Stimulated activated CD4-positive, alpha-beta T cell treated with anti-CD3 and anti-CD28 coated beads, Interleukin-4, amount 100 ng/mL, for 1 hour (primary cell): ENCODE measurements around the gene CCDC192.

ENCODE experiments used
- DNase-seq: peaks from one replicate; pipeline ENCODE4 v3.0.0-alpha.2; 2020

The CCDC192 gene

DNA sequence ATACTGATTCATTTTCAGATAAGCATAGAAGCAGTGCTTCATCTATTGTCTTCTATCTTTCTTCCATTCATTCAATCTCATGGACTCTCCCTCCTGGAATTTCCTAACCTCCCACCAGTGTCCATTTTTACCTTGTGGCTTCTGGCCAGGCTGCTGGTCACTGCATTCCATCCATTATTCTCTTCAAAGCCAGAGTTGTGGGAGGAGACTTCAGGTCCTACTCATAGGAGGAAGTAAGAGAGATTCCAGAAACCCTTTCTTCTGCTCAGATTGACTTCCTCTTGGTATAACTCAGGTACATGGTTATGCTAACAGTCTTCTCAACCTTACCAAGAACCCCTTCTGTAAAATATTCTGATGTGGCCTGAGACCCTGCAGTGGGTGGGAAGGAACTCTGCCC is 227.1 kb downstream of the CCDC192 start:
- no peak for DNase-seq

DNA sequence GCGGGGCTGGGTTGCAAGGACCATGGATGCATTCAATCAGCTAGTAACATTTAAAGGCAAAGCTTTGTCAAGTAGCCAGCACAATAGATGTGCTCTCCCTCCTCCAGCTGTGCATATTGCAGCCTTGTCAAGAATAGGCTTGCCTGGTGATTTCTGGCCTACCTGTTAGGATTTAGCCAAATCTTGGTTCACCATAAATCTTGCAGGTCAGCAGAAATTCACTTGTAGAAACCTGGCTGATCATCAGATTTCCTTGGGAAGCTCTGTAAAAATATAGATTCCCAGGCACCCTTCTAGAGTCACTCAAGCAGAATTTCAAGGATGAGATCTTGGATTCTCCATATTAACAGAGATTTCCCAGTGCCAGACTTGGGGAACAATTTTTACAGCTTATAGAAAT is 228.2 kb downstream of the CCDC192 start:
- no peak for DNase-seq

DNA sequence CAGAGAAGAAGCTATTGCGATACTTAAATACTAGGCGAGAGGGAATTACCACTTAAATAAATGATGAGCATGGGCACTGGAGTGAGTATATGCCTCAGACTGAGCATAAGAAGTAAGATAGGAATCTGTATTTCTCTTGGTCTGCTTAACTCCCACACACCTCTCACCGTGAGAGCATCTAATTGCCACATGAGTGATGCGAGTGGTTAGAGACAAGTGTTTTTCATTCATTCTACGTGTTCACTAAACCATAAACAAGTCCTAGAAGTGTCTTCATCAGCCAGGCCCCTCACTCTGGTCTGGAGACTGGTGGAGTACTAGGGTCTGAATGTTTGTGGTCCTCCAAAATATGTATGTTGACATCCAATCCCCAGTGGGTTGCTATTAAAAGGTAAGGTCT is 230.2 kb downstream of the CCDC192 start:
- DNase-seq, result no peak

DNA sequence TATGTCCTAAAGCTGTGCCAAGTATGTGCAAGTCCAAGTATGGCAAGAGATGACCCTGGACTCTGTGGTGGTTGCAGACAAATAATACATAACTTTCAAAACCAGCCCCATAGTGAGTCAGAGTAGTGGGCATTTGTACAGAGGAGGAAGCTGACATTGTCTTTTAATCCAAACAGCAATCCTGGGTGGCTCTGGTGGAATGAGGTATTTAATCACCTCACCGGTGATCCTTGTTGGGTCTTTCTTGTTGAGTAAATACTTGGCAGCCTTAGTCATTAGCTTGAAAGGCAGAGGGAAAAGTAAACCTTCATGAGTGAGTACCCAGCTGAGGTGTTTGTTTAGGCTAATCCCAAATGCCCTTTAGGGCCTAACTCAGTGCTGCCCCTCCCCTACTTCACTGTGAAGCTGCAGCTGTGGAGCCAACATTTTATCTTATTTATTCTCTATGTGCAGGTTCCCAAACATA is 231.6 kb downstream of the CCDC192 start:
- DNase-seq, result no peak

DNA sequence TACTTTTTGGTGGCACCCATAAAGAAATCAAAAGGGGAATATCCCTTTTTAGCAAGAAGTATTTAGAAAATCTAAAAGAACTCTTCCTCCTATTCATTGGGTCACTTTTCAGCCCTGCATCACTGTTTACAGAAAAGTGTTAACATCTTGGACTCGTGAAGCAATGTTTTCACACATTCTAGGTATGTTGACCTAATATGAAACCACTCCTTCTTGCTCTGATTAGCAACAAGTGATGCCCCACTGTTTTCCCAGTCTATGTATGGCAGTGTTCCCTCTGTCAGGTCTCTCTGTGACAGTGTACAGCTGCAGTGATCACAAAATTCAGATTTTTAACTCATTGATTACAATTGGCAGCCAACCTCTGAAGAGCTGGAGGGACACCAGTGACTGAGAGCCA is 232.2 kb downstream of the CCDC192 start:
- DNase-seq, result no peak

DNA sequence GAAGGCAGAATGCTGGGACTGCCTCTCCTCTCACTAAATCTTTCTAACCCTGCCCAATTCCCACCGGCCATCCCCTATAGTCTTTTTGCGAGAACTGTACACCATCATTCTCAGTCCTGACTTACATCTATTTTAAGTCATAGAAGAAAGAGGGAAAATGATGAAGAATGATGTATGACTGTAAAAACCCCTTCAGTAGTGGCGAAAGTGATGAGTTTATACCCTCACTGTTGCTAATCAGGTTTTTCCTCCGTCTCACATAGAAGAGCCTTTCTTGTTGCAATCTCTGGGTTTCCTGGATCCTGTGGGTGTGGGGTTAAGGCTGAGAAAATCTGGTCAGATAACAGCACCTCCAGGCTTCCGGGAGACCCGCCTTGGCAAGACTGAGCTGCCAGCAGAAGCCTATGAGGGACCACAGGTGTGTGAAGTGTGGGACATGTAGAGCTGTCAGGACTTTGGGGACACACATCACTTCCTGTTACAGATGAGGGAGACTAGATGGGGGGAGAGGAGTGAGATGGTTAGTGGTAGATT is 233.3 kb downstream of the CCDC192 start:
- no peak for DNase-seq

DNA sequence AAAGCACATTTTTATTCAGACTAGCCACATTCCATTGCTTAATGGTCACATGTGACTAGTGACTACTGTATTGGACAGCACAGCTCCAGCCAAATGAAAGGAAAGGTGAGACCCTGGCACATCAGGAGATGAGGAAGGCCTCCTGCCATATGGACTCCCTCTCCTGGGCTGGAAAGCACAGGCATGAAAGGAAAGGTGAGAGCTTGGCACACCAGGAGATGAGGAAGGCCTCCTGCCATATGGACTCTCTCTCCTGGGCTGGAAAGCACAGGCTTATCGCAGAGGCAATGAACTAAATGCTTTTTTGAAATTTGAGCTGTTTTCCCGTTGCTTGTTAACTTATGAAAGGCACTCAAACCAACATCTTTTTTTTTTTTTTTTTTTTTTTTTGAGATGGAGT is 235.6 kb downstream of the CCDC192 start:
- no peak for DNase-seq

DNA sequence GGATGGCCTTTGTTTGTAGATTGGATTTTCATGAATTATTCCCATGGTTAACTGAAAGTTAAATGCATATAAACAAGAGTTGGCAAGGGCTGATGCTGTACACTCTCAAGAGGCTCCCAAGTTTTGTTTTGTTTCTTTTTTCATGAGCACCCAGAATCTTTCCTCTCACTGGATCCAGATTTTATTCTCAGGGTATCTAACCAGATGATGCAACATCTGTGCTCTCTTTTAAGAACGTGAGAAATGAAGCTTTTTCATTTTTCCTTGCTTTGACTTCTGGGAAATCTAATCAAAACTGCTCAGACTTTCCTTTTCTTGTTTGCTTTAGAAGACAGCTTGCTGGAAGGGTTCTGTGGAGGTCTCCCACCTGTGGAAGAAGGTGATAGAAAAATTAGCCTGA is 237.7 kb downstream of the CCDC192 start:
- no peak for DNase-seq

DNA sequence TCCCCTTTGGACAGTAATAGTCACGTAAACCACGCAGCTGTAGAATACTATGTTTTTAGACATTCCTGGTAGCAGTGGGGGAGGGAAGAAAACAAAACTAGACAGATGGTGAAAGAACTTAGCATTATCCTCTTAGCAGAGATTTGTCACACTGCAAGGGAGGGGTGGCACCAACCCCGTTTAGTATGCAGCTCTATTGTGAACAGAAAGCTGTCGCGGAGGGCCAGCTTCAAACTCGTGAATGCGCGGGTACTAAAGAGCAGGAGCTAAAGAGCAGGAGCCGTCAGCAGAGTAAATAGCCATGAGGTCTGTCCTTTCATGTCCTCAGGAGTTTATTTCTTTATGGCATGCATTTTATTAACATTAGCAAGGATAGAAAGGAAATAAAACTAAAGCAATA is 238.5 kb downstream of the CCDC192 start:
- DNase-seq, result no peak

DNA sequence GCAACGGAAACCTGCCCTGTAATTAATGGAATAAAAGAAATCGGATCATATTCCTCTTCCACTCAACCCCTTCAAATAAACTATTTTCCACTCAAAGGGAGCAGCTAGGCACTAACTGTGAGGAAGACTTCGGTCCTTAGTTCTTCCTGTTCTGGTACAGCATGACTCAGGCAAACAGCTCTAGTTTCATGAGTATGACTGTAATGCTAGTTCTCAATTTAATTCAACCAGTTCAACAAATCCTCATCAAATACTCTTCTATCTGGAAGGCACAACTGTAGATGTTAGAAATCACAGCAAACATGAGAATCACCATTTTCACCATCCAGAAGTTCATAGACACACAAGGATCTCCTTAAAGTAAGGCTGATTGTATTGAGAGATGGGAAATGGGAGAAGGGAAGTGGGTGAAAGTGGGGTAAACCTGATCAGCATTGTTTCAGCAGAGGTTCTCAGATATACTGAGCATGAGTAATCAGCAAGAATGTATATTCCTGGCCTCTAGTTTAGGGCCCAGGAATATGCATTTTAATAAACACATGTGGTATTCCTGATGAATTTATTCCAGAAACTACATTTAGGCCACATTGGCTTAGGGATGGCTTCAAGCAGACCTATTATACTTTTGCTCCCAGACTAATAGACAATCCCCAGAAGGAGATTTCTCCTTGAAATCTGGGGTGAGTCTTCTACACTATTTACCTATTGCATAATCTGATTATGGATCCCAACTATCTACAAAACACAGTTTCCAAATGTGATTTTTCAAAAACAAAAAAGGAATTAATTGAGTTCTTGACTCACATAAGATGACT is 239.3 kb downstream of the CCDC192 start:
- DNase-seq, result no peak

DNA sequence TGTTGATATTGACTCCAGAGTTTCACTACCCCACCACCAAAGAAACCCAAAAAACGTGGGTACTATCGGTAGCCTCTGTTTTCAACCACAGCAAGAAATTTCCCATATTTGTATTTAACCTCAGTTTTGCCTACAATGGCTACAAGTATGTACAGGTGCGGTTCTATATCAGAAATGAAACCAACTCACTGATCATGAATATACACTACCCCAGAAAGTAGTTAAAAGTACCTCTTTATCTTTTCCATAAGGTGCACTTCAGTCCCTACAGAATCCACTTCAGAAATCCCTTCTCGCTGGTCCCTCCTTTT is 239.8 kb downstream of the CCDC192 start:
- no peak for DNase-seq

DNA sequence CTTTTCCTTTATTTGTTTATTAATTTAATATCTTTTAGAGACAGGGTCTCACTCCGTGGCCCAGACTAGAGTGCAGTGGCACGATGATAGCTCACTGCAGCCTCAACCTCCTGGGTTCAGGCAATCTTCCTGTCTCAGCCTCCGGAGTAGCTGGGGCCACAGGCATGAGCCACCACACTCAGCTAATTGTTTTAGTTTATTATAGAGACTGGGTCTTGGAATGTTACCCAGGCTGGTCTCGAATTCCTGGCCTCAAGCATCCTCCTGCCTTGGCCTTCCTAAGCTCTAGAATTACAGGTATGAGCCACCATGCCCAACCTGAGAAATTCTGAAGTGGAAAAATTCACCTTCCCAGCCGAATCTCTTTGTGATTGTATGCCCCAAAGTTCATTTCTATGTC is 240.9 kb downstream of the CCDC192 start:
- DNase-seq, result no peak

DNA sequence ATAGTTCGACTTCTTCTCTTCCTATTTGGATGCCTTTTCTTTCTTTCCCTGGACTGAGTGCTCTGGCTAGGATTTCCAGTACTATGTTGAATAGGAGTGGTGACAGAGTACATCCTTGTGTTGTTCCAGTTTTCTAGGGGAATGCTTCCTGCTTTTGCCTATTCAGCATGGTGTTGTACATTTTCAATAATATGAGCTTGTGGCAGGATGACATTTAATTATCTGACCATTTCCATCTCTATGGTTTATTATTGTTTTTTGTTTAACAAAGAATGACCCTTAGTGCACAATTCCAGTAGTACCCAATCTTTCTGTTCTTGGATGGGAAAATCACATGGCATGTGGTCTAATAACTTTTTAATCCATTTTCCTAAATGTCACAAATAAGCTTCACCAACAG is 244.8 kb downstream of the CCDC192 start:
- DNase-seq, result no peak

DNA sequence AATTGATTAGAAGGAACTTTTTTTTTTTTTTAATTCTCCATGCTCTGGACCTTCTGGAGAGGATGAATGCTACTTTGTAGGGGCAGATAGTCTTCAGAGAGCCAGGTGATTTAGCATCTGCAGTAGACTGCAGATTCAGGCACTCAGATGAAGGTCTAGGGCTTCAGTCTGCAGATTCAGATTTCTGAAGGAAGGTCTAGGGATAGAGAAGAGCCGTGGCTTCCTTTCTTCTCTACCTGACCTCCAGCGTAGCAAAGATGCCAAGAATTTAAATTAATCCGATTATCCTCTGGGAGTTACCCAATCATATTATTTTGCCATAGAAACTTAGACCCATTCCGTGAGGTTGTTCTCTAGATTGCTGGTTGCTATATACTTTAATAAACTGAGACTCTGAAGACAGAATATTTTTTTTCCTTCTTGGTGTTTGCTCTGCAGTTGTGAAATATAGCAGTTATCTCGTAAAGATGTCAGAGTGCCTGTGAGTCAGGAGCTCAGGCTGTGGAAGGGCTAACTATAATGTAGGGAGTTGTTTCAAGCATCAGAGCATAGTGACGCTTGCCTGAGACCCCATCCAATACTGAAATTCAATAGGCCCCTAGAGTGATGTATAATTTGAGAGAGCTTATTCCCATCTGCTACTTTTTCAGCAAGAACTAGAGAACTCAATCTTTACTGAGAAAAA is 247.7 kb downstream of the CCDC192 start:
- no peak for DNase-seq

DNA sequence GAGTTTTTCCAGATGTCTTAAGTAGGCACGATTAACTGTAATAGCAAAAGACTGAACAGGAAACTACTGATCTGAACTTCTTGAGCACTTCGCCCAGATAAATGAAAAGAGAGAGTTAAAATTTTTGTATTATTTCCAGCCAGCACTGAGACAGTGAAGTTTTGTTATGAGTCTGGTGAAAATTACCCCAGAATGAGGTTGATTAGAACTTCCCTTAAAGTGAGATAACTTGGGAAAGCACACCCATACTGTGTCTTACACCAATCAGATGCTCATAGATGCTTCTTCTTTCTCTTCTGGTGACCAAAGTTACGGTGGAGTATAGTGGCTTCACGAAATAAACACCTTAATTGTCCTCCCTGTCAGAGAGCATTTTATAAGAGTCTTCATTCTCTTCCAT is 248.6 kb downstream of the CCDC192 start:
- DNase-seq, result no peak

DNA sequence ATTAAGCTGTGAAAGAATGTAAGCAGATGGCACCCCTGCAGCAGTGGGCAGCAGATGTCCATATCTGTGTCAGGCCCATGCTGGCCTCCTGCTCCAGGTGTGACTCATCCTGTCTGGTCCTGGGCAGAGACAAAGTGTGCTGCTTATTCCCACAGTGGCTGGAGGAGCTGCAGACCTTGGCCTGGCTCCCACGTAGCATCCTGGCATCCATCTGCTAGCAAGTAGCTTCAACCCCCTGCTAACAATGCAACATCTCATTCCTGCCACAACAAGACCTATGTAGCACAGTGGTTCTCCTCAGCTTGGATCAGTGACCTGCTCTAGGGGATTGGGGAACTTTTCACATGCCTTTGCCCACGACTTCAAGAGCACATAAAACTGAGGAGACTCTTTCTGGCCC is 254.0 kb downstream of the CCDC192 start:
- DNase-seq, result no peak

DNA sequence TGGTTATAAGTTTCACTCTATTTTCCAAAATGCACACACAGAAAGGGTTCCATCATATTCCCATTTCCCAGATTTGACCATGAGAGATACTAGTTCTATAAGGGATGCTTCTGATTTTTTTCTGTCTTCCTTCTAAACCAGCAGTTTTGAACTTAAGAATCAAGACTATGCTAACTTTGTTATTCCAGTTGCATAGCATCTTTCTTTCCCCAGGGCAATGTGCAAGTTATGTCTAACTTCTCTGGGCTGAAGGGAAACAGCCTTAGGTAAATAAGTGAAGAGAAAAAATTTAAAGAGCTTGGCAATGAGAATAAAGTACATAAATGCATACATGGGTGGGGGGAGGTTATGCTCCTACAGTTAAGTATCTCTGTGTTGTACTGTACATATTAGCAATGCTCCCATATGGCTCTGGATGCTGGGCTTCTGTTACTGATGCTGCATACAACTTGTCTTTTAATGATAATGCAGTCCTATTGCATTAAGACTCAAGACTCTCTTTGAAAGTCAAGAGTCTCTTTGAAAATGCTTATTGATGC is 254.6 kb downstream of the CCDC192 start:
- DNase-seq, result no peak

DNA sequence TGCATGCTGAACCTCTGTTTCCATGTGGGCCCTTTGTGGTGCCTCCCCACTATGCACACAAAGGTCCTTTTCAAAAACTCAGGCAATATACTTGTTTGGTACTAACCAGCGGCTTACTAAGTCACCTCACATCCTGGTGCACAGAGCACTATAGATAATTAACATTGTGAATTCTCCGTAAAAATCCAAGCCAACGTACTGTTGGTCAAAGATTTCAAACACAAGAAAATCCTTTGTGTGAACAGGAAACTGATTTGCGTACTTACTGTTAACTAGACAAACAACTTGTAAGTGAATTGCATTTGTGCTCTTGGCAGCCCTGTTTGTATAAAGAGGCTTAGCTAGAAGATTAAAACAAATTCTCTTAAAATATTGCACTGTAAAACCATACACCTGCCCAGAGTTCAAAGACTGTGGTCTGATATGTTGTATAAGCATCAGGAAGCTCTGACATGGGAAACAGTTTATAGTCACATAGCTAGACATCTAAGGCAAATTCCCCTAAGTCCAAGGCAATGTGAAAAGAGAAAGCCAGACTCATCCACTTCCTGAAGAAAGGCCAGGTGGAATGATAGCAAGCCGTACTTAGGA is 255.3 kb downstream of the CCDC192 start:
- no peak for DNase-seq

DNA sequence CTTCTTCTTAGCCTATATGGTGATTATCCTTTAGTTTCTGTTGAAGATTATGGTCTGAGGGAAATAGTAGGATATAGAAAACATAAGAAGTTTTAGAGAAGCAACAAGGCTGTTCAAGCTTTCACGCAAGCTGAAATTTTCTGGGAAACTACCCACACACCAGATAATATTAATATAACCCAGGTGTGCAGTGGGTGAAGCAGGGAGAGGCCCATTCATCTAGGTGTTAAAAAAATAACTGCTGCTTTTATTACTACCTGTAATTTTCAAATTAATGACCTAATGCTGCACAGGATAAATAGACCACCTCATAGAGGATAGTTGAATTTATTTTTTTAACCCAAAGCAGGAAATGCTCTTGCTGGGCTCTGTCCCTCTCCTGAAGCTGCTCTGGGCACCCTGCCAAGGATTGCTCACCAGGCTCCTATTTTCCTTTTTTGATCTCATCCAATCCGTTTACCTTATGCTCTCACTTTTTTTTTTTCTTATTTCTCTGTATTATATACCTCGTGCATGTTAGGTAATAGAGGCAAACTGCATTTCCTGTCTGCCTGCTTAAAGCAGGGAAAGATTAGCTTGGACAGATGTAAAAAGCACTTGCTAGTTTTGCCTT is 256.1 kb downstream of the CCDC192 start:
- DNase-seq, result no peak

DNA sequence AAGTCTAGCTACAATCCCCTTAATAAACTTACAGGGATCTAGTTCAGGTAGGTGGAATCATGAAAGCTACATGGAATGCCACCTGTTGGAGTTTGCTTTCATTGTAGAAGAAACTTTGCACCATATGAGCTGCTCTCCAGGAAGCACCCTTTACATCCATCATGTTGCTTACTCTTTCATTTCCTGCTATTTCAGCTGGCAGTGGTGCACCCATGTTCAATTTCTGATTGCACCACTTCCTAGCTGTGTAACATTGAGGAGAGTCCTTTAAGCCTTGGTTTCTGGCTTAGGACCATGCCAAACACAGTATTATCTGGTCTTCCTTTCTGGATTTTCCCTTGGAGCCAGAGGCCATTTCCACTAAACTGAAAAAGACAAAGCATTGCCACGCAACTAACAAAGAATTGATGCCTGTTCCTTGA is 257.1 kb downstream of the CCDC192 start:
- DNase-seq, result no peak

DNA sequence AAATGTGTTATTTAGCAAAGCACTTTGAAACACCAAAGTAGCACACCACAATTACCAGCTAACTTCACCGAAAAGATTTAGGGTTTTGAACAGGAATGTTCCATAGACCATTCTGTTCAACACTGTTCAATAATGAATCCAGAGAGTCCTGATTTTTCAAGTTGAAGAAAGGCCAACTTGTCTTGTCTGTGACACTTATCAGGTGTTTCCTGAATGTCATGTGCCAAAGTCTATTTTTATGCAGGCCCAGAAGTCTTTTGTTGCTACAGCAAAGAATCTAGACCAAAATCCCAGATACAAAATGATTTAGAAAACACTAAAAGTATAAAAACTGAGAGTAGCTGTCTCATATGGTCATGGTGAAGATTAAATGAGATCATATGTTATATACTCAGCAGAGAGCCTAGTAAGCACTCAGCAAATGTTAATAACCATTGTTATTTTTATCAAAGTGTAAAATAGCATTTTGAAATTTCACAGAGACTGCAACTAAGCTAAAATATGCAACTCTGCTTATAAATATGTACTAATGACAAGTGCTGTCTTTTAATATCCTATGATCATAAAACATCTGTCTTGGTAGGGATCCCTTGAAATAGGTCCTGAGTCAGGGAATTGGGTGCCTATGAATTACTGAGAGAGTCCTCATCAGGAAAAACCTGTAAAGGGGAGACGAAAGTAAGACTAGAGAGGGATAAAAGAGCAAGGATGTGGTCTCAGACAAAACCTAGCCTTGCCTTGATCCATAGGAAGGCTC is 258.0 kb downstream of the CCDC192 start:
- no peak for DNase-seq

DNA sequence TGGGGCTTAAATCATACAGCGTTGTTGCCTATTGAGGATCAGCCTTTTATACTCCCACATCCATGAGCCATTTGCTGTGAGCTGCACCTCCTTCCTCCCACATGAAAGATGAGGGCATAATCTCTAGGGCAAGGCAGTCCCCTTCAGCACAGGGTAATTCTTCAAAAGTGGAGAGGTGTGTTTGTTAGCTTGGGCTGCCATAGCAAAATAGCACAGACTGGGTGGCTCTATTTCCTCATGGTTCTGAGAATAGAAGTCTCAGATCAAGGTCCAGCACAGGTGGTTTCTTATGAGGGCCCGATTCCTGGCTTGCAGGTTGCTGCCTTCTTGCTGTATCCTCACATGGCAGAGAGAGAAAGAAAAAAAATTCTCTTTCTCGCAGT is 258.6 kb downstream of the CCDC192 start:
- DNase-seq, result no peak

DNA sequence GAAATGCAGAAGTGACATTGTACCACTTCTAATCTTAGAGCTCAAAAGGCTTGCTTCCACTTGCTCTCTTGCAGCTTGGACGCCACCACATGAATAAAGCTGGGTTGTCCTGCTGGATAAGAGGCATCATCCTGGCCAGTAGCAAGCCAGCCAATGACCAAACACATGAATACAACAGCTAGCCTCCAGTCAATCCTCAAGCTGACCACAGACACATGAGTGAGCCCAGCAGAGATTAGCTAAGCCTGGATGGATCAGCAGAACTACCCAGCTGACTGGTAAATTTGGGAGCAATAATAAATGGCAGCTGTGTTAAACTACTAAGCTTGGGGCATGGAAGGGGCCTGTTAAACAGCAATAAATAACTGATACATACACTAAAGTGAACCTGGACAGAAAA is 259.3 kb downstream of the CCDC192 start:
- no peak for DNase-seq
